Effector CD4-positive, alpha-beta T cell (primary cell): Measurements from ENCODE around the gene KIF2A.

ENCODE experiments used
- DNase-seq: peaks from one replicate; pipeline ENCODE4 v3.0.0-alpha.2; 2020
- total RNA-seq: gene quantifications from one replicate; lab custom pipeline; 2026; lab: John Stamatoyannopoulos, UW

KIF2A gene
- total RNA-seq: 210 reads per million, percentile 93 among the genes with 10 or more reads in this experiment

- DNase-seq: peak; percentile 84
Observed at GRCh38 chr5:62305715-62306322, at the start of gene KIF2A. Gene KIF2A (plus strand): TSS chr5:62306206. CDS start chr5:62306473, 267 bp downstream.

GRCh38 chr5:62257020-62257367 lies 49.0 kb upstream of the KIF2A start:
- DNase-seq: no peak

- no peak for DNase-seq
Observed at GRCh38 chr5:62258654-62259053, 47.4 kb upstream of the KIF2A start.

GRCh38 chr5:62259699-62260250 lies 46.2 kb upstream of the KIF2A start:
- DNase-seq: no peak

GRCh38 chr5:62260513-62260912 lies 45.5 kb upstream of the KIF2A start:
- no peak for DNase-seq

GRCh38 chr5:62263401-62263800 lies 42.6 kb upstream of the KIF2A start:
- DNase-seq: no peak

GRCh38 chr5:62265648-62266112 lies 40.3 kb upstream of the KIF2A start:
- DNase-seq: no peak

GRCh38 chr5:62266573-62266972 lies 39.4 kb upstream of the KIF2A start:
- DNase-seq: no peak

GRCh38 chr5:62268234-62268633 lies 37.8 kb upstream of the KIF2A start:
- DNase-seq: no peak

GRCh38 chr5:62268792-62269191 lies 37.2 kb upstream of the KIF2A start:
- DNase-seq: no peak

- DNase-seq: no peak
Observed at GRCh38 chr5:62271370-62271769, 34.6 kb upstream of the KIF2A start.

GRCh38 chr5:62271870-62272269 lies 34.1 kb upstream of the KIF2A start:
- no peak for DNase-seq

- DNase-seq: no peak
Observed at GRCh38 chr5:62273687-62274086, 32.3 kb upstream of the KIF2A start.

- no peak for DNase-seq
Observed at GRCh38 chr5:62275581-62275980, 30.4 kb upstream of the KIF2A start.

- no peak for DNase-seq
Observed at GRCh38 chr5:62281411-62281810, 24.6 kb upstream of the KIF2A start.

- DNase-seq: no peak
Observed at GRCh38 chr5:62282064-62282463, 23.9 kb upstream of the KIF2A start.

- no peak for DNase-seq
Observed at GRCh38 chr5:62283005-62283404, 23.0 kb upstream of the KIF2A start.

GRCh38 chr5:62283861-62284260 lies 22.1 kb upstream of the KIF2A start:
- no peak for DNase-seq

- DNase-seq: no peak
Observed at GRCh38 chr5:62284946-62285891, 20.8 kb upstream of the KIF2A start.

GRCh38 chr5:62286834-62287233 lies 19.2 kb upstream of the KIF2A start:
- no peak for DNase-seq

GRCh38 chr5:62287237-62287636 lies 18.8 kb upstream of the KIF2A start:
- no peak for DNase-seq

- no peak for DNase-seq
Observed at GRCh38 chr5:62288118-62288517, 17.9 kb upstream of the KIF2A start.

- DNase-seq: no peak
Observed at GRCh38 chr5:62289813-62290212, 16.2 kb upstream of the KIF2A start.

- DNase-seq: peak; percentile 60
Observed at GRCh38 chr5:62291829-62292228, 14.2 kb upstream of the KIF2A start.
